ENCODE results near the gene PRKD1. TPM values are rescaled to one million over a fixed set of nuclear protein-coding genes. Genes with fewer than 3 reads are reported as not detected.

The PRKD1 gene
- total RNA-seq, 1 donor from 2014 or later = 14.9 TPM

DNA sequence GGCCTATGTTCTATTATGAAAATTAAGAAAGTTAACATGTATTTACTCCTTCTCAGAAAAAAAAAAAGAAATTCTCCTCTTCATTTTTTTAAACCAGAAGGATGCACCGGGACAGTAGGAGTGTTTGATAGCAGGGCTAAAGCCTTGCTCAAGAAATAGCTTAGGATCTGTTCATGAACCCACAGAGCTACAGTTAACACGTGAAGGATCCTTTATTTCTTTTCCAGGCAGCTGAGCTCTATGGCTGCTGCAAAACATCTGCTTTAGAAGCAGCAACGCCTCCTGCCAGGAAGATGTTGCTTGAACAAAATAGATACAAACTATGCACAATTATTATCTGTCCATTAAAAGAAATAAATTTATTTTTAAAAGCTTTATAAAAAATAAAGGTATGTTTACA is 254.8 kb downstream of the PRKD1 start:
- DNase-seq (no peak), ATAC-seq (no peak)
- H3K27me3 ChIP-seq (ENCODE audit: low read depth) = no peaks in the 10 kb centered on the region
- TF ChIP-seq CTCF (IDR thresholded peaks at IDR 0.05) = no peak
- no peaks in the 10 kb centered on the region for H3K36me3 ChIP-seq
- H3K4me3 ChIP-seq = no peak overlapping the region
- intact Hi-C loops (cut with DNase I) = no loop called here
- H3K4me1 ChIP-seq = no peaks in the 10 kb centered on the region
- no peaks in the 10 kb centered on the region for H3K9me3 ChIP-seq
- H3K27ac ChIP-seq = no peak overlapping the region

- no peaks in the 10 kb centered on the region for H3K9me3 ChIP-seq
- no peak overlapping the region for H3K4me3 ChIP-seq
- H3K27me3 ChIP-seq (ENCODE audit: low read depth) = no peaks in the 10 kb centered on the region
- H3K36me3 ChIP-seq = no peaks in the 10 kb centered on the region
- no peak for DNase-seq
- intact Hi-C loops (cut with DNase I) = no loop called here
- H3K27ac ChIP-seq = no peak overlapping the region
- no peak for TF ChIP-seq CTCF (IDR thresholded peaks at IDR 0.05)
- no peak for ATAC-seq
- no peaks in the 10 kb centered on the region for H3K4me1 ChIP-seq
These were observed 256.6 kb downstream of the PRKD1 start for GRCh38 chr14:29671034-29671433.

- ATAC-seq (no peak), DNase-seq (no peak)
- Histone ChIP-seq H3K4me3 (no peak overlapping the region), H3K27ac (no peak overlapping the region), H3K27me3 (ENCODE audit: low read depth) (no peaks in the 10 kb centered on the region), H3K4me1 (no peaks in the 10 kb centered on the region), H3K9me3 (no peaks in the 10 kb centered on the region), H3K36me3 (no peaks in the 10 kb centered on the region)
- intact Hi-C loops (cut with DNase I) = no loop called here
- TF ChIP-seq CTCF (IDR thresholded peaks at IDR 0.05) = no peak
These were observed 259.4 kb downstream of the PRKD1 start for GRCh38 chr14:29668201-29668600.

DNA sequence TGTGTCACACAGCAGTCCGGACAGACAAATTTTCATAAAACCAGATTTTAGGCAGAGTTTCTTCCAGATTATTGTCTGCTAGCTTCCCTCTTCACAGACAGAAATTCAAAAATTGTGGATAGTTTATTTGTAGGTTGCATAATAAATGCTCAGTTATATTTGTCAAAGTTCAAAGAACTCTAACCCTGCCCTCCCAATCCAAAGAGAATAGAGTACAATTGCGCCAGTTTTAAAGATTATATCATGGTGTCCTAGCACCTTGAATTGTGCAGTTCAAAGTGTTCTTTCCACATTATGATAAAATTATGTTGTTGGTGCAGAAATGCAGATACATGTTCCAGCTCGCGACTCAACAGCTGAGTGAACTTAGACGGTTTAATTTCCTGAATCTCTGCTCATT is 263.1 kb downstream of the PRKD1 start:
- H3K36me3 ChIP-seq = no peaks in the 10 kb centered on the region
- no peak for ATAC-seq
- no peaks in the 10 kb centered on the region for H3K4me1 ChIP-seq
- H3K27me3 ChIP-seq (ENCODE audit: low read depth) = no peaks in the 10 kb centered on the region
- H3K9me3 ChIP-seq = no peaks in the 10 kb centered on the region
- intact Hi-C loops (cut with DNase I) = no loop called here
- H3K27ac ChIP-seq = no peak overlapping the region
- no peak for TF ChIP-seq CTCF (IDR thresholded peaks at IDR 0.05)
- no peak overlapping the region for H3K4me3 ChIP-seq
- no peak for DNase-seq

- intact Hi-C loops (cut with DNase I) = no loop called here
- peak; percentile 29 to 54 for ATAC-seq
- Histone ChIP-seq H3K36me3 (no peaks in the 10 kb centered on the region), H3K4me3 (no peak overlapping the region), H3K27me3 (ENCODE audit: low read depth) (no peaks in the 10 kb centered on the region), H3K9me3 (no peaks in the 10 kb centered on the region), H3K27ac (no peak overlapping the region), H3K4me1 (no peaks in the 10 kb centered on the region)
- no peak for TF ChIP-seq CTCF (IDR thresholded peaks at IDR 0.05)
- no peak for DNase-seq
These were observed 264.3 kb downstream of the PRKD1 start for GRCh38 chr14:29663281-29663801.
